OCI-M1 (cell line): Measurements from ENCODE around the gene CAMSAP3.
A peak's percentile ranks its signal among the peaks of the same experiment; 100 is the strongest.

Experiments
- DNase-seq: peaks from one replicate; lab custom pipeline; 2025; lab: John Stamatoyannopoulos, UW

CAMSAP3 gene, protein sequence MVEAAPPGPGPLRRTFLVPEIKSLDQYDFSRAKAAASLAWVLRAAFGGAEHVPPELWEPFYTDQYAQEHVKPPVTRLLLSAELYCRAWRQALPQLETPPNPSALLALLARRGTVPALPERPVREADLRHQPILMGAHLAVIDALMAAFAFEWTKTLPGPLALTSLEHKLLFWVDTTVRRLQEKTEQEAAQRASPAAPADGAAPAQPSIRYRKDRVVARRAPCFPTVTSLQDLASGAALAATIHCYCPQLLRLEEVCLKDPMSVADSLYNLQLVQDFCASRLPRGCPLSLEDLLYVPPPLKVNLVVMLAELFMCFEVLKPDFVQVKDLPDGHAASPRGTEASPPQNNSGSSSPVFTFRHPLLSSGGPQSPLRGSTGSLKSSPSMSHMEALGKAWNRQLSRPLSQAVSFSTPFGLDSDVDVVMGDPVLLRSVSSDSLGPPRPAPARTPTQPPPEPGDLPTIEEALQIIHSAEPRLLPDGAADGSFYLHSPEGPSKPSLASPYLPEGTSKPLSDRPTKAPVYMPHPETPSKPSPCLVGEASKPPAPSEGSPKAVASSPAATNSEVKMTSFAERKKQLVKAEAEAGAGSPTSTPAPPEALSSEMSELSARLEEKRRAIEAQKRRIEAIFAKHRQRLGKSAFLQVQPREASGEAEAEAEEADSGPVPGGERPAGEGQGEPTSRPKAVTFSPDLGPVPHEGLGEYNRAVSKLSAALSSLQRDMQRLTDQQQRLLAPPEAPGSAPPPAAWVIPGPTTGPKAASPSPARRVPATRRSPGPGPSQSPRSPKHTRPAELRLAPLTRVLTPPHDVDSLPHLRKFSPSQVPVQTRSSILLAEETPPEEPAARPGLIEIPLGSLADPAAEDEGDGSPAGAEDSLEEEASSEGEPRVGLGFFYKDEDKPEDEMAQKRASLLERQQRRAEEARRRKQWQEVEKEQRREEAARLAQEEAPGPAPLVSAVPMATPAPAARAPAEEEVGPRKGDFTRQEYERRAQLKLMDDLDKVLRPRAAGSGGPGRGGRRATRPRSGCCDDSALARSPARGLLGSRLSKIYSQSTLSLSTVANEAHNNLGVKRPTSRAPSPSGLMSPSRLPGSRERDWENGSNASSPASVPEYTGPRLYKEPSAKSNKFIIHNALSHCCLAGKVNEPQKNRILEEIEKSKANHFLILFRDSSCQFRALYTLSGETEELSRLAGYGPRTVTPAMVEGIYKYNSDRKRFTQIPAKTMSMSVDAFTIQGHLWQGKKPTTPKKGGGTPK

DNA sequence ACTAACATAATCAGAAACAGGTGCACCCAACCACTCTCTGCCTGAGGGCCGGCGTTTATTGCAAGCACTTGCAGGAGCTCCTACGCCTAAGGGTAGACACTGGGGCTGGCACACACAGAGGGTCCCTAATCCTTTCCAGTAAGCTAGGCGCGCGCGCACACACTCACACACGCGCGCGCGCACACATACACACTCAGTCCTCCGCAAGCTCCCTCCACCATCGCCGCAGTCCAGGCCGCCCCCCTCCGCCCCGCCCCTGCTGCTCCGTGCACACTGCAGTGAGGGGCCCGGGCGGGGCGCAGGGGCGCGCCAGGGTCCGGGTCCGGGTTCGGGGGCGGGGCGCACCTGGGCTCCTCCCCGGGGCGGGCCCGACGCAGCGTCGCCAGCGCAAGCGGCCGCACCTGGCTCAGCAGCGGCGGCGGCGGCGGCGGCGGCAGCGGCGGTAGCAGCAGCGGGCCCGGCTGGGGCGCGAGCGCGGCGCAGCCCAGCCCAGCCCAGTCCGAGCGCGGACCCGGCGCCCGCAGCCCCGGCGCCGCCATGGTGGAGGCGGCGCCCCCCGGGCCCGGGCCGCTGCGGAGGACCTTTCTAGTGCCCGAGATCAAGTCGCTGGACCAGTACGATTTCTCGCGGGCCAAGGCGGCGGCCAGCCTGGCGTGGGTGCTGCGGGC is at the start of gene CAMSAP3:
CAMSAP3 (plus strand) TSS at position 398 of the 668 bp plus-strand sequence; CDS start at position 538, 140 bp downstream.
- DNase-seq = no peak

DNA sequence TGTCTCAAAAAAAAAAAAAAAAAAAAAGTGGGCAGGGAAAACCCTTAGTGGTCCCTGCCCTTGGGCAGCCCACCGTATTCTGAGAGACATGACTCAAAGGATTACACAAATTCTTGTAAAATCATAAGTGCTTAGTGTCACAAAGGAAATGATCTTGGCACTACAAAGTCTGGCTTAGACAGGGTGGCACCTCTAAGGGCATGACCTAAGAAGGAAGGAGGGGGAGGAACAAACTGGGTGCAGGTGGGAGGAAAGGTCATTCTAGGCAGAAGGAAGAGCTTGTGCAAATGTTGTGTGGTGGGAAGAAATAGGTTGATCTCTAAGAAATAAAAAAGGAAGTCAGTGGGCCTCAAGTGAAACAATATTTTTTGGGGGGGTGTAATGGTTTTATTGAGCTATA is 49.8 kb upstream of the CAMSAP3 start:
- DNase-seq = no peak

DNA sequence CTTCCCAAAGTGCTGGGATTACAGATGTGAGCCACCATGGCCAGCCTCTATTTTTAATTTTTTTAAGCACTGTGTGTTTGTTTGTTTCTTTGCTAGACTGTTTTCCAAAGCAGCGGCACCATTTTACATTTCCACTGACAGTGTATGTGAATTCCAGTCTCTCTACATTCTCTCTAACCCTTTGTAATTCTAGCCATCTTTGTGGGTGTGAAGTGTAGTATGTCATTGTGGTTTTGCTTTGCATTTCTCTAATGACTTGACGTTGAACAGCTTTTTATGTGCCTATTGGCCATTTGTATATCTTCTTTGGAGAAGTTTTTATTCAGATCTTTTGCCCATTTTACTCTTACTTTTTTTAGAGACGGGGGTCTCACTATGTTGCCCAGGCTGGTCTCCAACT is 48.5 kb upstream of the CAMSAP3 start:
- DNase-seq = no peak

DNA sequence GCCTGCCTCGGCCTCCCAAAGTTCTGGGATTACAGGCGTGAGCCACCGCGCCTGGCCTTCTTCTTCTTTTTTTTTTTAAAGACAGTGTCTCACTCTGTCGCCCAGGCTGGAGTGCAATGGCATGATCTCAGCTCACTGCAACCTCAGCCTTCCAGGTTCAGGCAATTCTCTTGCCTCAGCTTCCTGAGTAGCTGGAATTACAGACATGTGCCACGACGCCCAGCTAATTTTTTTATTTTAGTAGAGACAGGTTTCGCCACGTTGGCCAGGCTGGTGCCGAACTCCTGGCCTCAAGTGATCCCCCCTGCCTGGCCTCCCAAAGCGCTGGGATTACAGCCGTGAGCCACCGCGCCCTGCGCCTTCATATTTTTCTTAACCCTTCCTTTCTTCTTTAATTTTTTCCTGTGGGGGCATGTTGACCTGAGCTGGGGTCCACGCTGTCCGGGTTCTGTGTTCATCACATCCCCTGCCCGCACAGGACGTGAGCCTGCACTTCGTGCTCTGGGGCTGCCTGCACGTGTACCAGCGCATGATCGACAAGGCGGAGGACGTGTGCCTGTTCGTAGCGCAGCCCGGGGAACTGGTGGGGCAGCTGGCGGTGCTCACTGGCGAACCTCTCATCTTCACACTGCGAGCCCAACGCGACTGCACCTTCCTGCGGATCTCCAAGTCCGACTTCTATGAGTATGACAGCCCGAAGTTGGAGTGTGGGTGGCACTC is 46.1 kb upstream of the CAMSAP3 start:
- no peak for DNase-seq

DNA sequence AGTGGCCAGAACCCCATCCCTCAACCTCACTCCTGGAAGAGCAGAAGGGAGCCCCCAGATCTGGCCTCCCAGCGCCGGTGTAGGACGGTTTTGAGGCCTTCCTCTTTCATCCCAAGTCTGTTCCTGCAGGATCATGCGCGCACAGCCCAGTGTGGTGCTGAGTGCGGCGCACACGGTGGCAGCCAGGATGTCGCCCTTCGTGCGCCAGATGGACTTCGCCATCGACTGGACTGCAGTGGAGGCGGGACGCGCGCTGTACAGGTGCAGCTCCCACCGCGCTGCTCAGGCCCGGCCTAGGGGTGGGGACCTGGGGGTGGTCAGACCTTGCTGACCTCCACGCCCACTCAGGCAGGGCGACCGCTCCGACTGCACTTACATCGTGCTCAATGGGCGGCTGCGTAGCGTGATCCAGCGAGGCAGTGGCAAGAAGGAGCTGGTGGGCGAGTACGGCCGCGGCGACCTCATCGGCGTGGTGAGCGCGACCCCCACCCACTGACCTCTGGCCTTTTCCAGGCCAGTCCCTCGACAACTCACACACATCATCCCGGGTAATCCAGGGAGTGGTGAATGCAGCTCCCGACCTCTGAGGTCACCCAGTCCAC is 45.4 kb upstream of the CAMSAP3 start:
- no peak for DNase-seq

DNA sequence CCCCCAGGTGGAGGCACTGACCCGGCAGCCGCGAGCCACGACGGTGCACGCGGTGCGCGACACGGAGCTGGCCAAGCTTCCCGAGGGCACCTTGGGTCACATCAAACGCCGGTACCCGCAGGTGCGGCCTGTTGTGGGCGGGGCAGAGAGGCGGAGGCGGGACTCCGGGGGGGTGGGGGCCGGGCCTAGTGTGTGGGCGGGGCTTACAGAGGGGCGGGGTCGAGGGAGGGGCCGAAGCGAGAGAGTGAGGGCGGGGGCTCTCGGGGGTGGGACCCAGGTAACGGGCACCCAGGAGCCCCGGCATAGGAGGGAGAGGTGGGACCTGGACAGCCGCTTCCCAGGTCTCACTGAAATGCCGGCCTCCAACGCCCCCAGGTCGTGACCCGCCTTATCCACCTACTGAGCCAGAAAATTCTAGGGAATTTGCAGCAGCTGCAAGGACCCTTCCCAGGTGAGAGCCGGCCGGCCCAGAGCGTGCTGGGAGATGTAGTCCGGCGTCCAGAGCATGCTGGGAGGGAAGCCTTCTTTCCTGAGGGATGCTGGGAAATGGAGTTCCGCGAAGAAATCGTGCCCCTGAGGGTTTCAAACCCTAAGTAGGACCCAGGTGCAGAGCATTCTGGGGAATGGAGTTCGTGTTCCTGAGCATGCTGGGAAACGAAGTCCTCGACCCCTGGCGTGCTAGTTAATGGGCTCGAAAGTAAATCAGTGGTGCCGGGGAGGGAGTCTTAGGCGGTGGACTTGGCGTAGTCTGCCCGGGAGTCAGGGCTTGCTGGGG is 44.5 kb upstream of the CAMSAP3 start:
- DNase-seq = peak; percentile 7

DNA sequence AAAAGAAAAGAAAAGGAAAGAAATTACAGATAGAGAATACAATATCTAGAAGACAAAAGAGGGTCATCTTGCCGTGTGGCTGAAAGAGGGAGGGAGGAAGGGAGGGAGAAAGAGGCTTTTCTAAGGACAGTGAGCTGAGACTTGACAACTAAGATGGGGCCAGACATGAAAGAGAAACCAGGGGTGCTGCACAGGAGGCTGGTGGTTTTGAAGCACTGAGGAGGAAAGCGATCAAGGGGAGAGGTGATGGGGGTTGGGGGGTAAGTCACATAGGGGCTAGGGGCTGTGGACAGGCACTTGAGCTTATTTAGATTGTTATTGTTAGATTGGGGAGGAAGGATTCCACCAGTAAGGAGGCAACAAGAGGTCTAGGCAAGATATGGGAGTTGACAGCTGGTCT is 42.9 kb upstream of the CAMSAP3 start:
- no peak for DNase-seq

DNA sequence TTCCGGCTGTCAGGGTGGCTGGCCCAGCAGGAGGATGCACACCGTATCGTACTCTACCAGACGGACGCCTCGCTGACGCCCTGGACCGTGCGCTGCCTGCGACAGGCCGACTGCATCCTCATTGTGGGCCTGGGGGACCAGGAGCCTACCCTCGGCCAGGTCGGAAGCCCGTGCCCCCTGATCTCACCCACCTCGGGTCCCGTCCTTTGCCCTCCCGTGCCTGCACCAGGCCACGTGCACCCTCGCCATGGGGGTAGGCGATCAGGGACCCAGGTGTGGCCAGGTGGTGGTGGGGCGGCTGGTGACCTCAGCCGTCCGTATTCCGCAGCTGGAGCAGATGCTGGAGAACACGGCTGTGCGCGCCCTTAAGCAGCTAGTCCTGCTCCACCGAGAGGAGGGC is 41.1 kb upstream of the CAMSAP3 start:
- no peak for DNase-seq

DNA sequence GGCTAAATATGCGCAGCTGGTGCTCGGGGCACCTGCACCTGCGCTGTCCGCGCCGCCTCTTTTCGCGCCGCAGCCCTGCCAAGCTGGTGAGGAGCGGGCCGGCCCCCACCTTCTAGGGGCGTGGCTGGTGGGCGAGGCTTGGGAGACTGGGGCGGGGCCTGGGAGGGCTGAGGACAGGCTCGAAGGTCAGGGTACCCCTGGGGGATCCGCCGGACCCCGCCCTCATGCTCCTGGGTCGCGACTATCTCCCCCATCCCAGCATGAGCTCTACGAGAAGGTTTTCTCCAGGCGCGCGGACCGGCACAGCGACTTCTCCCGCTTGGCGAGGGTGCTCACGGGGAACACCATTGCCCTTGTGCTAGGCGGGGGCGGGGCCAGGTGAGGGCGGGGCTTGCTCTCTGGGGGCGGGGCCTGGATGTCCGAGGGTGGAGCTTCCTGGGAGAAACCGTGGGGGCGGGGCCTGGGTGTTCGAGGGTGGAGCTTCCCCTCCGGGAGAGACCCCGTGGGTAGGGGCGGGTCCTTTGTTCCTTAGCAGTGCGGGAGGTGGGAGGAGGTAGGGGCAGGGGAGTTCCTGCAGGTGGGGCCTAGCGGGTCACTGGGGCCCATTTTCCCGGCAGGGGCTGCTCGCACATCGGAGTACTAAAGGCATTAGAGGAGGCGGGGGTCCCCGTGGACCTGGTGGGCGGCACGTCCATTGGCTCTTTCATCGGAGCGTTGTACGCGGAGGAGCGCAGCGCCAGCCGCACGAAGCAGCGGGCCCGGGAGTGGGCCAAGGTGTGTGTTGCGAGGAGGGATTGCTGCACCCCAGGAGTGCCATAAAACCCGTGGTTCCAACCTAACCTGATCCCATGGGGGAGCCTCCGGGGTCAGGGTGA is 40.4 kb upstream of the CAMSAP3 start:
- no peak for DNase-seq

DNA sequence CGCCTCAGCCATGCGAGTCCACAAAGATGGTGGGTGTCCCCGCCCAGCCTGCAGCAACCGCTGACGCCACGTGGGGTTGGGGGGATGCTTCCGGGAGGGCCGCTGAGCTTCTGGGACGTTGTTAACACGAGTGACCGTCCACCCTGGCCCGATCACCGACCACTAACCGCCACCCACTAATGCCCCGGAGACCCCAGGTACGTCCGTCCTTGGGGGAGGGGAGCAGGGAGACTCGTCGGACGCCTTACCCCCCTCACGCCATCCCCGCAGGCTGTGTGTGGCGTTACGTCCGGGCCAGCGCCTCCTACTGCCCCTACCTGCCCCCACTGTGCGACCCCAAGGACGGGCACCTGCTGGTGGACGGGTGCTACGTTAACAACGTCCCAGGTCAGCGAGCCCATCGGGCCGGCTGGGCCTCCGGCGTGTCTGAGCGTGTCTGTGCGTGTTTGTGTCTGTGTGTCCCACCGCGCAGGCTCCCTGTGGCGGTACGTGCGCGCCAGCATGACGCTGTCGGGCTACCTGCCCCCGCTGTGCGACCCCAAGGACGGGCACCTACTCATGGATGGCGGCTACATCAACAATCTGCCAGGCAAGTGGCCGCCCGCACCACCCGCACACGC is 38.9 kb upstream of the CAMSAP3 start:
- no peak for DNase-seq

DNA sequence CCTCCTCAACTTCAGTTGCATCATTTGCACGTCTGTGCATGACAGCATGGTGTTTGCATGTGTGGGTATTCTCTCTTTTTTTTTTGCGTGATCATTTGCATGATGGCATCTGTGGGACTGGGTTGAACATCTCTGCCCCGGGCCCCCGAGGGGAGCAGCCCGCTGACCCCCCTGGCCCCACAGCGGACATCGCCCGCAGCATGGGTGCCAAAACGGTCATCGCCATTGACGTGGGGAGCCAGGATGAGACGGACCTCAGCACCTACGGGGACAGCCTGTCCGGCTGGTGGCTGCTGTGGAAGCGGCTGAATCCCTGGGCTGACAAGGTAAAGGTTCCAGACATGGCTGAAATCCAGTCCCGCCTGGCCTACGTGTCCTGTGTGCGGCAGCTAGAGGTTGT is 37.0 kb upstream of the CAMSAP3 start:
- no peak for DNase-seq

DNA sequence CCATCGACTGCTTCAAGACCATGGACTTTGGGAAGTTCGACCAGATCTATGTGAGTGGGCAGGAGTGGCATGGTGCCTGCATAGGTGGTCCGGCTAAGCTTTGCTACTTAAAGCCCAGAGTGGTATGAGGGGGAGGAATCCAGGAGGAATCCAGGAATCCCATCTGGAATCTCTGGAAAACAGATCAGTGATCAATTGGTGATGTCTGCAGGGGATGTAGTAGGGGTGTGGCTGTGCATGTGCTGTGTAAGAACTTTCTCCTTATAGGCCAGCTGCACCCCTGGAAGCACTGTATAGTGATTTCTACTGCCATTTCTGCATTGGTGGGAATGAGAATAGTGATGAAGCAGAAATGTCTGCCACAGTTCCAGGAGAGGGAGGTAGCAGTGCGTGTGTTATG is 36.6 kb upstream of the CAMSAP3 start:
- no peak for DNase-seq

DNA sequence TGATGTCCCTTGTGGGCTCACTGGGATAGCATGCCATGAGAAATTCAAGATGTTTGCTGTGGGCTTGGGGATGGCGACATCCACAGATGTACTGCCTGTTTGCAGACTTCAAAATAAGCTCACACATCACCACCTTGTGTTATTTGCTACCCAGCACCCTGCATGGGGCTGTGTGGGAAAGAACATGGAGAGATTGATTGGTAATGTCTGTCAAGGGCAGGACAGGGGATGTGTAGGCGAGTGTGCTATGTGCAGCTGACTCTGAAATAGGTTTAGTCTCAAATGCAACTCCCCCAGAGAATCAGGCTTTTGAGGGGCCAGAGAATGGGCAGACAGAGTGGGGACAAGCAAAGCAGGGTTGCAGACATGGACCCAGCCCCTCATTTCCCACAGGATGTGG is 35.4 kb upstream of the CAMSAP3 start:
- no peak for DNase-seq

DNA sequence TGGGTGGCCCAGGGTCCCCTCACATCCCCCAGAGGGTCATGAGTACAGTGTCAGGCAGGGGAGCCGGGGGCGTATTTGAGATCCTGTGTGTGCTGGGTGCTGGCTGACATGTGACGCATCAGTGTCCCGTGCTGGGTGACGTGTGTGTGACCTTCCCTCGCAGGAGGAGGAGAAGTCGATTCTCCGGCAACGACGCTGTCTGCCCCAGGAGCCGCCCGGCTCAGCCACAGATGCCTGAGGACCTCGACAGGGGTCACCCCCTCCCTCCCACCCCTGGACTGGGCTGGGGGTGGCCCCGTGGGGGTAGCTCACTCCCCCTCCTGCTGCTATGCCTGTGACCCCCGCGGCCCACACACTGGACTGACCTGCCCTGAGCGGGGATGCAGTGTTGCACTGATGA is 34.3 kb upstream of the CAMSAP3 start:
- DNase-seq = no peak

DNA sequence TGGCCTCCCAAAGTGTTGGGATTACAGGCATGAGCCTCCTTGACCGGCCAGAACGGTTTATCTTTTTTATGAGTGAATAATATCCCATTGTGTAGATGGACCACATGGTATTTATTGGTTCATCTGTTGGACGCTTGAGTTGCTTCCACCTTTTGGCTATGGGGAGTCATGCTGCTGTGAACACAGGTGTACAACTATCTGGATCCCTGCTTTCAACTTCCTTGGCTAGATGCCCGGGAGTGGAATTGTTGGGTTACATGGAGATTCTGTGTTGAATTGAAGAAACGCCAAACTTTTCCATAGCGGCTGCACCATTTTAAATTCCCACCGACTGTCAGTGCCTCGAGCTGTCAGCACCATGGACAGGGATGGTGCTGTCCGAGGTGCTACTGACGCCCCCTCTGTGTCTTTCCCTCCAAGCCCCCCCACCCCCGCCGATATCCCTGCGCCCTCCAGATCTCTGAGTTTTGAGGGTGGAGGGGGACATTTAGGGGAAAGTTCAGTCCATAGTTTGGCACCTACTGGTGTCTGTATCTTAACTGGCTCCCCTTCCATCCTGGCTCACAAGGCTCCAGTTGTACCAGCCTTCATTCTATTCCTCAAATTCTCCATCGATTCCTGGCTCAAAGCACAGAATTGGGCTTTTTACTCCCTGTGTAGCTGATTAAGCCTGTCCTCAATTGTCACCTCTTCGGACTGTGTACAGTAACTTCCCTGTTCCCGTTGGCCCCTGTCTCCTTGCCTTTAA is 32.8 kb upstream of the CAMSAP3 start:
- DNase-seq = peak; percentile 5

DNA sequence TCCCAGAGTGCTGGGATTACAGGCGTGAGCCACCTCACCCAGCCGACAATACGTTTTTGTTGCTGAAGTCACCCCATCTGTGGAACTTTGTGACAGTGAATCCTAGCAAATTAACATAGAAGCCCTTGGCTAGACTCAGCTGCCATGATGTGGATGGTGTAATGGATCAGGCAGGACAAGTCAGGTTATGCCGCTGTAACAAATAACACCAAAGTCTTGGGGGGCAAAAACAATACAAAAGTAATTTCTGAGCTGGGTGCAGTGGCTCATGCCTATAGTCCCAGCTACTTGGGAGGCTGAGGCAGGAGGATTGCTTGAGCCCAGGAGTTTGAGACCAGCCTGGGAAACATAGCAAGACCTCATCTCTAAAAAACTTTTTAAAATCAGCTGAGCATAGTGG is 30.8 kb upstream of the CAMSAP3 start:
- DNase-seq = no peak

DNA sequence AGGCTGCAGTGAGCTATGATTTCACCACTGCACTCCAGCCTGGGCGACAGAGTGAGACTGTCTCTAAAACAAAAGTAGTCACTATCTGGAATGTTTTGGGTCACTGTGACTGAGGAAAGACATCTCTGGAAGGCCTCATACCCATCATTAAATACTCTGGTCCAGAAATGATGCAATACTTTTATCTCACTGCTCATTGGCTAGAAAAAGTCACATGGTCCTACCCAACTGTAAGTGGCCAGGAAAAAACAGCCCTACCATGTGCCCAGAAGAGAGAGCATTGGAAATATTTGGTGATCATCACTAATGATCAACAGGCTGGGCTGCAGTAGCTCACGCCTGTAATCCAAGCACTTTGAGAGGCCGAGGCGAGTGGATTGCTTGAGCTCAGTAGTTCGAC is 30.3 kb upstream of the CAMSAP3 start:
- no peak for DNase-seq

DNA sequence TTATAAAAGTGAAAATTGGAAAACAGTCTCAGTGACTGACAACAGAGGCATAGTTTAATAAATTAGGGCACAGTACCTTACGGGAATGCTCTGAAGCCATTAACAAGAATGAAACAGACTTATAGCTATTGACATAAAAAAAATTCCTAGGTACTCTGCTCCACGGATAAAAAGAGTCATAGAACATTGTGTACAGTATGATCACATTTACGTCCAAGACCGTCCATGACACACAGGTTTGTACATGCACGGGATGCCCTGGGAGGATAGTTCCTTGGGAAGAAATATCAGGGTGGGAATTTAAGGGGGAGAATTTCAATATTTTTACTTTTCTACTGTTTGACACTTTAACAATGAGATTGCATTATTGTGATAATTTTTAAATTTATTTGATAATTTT is 24.9 kb upstream of the CAMSAP3 start:
- no peak for DNase-seq
